Endothelial cell of umbilical vein (primary cell): ENCODE results near the gene BRWD1. TPM values are rescaled to one million over a fixed set of nuclear protein-coding genes. Genes with fewer than 3 reads are reported as not detected.

Experiments used
- BruUV-seq: library from RNA; stranded (reverse); fragments of 400-500 nt; replicated peaks from 2 replicates; lab custom pipeline; 2021; lab: Mats Ljungman, UMichigan
- CTCF ChIA-PET: fragments of 300-600, 350-600 bp; sonication (Branson Sonifier 250); formaldehyde crosslinking; loops from one replicate; lab custom pipeline; 2021; ENCODE audit warnings: antibody characterized with exemption, inconsistent platforms; lab: Charles Lee
- POLR2A ChIA-PET: fragments of 300-600, 350-600 bp; sonication (Branson Sonifier 250); formaldehyde crosslinking; loops from one replicate; lab custom pipeline; 2021; ENCODE audit warnings: antibody characterized with exemption, inconsistent platforms; lab: Charles Lee
- DNase-seq: peaks from one replicate; pipeline ENCODE4 v3.0.0-alpha.2; 2011; ENCODE audit warnings: low read depth, low spot score
- FAIRE-seq: peaks from 2 replicates; lab custom pipeline; 2011; peaks lifted over from hg19 to GRCh38; lab: Jason Lieb, UNC
- H2AFZ ChIP-seq: 2 replicates; pipeline ENCODE4 v1.6.0; 2012; ENCODE audit warnings: low read depth, low read length, control low read depth, inconsistent platforms
- H3K27ac ChIP-seq: 2 replicates; pipeline ENCODE4 v1.5.1; 2011; ENCODE audit warnings: low read depth, mild to moderate bottlenecking, control low read depth, low read length, moderate library complexity; ENCODE audit not compliant: insufficient read depth
- H3K27me3 ChIP-seq, 2 experiments: 2 replicates each; pipeline versions ENCODE4 v1.6.0 to v1.6.1; 2011; ENCODE audit warnings: low read length in 2 of 2, mixed read lengths in 1 of 2; ENCODE audit not compliant: control insufficient read depth in 2 of 2, insufficient read depth in 2 of 2
- H3K36me3 ChIP-seq, 2 experiments: 2 replicates in 1 of 2; 3 replicates in 1 of 2; pipeline ENCODE4 v1.5.1; 2011; ENCODE audit warnings: low read length in 2 of 2, mild to moderate bottlenecking in 1 of 2, moderate library complexity in 1 of 2; ENCODE audit not compliant: control insufficient read depth in 2 of 2, insufficient read depth in 2 of 2; ENCODE audit errors: extremely low read depth in 1 of 2
- H3K4me1 ChIP-seq: 3 replicates; pipeline ENCODE4 v1.5.1; 2011; ENCODE audit warnings: mild to moderate bottlenecking, low read length; ENCODE audit not compliant: control insufficient read depth, insufficient read depth; ENCODE audit errors: extremely low read depth
- H3K4me2 ChIP-seq: 2 replicates; pipeline ENCODE4 v1.6.1; 2011; ENCODE audit warnings: low read length, control low read depth, mixed read lengths; ENCODE audit not compliant: insufficient read depth
- H3K4me3 ChIP-seq, 3 experiments: fragments of 200-600 bp in 1 of 3; sonication (generic), shearing (Covaris generic) in 1 of 3; replicated peaks in 1 of 3; 2 replicates each; pipeline ENCODE4 v1.5.1; 2011 to 2016; ENCODE audit warnings: control low read depth in 3 of 3, low read length in 3 of 3, mild to moderate bottlenecking in 2 of 3, inconsistent platforms in 1 of 3, low read depth in 1 of 3, moderate library complexity in 1 of 3; ENCODE audit not compliant: insufficient read depth in 1 of 3
- H3K79me2 ChIP-seq: 2 replicates; pipeline ENCODE4 v1.6.0; 2012; ENCODE audit warnings: low read length, inconsistent platforms; ENCODE audit not compliant: control insufficient read depth, insufficient read depth
- H3K9ac ChIP-seq: replicated peaks from 2 replicates; pipeline ENCODE3; 2011; ENCODE audit warnings: low read length, control low read depth; ENCODE audit not compliant: insufficient read depth; ENCODE audit errors: extremely low read depth
- H3K9me1 ChIP-seq: replicated peaks from 3 replicates; pipeline ENCODE4 v1.6.0; 2011; ENCODE audit warnings: mild to moderate bottlenecking, low read length; ENCODE audit not compliant: control insufficient read depth, insufficient read depth; ENCODE audit errors: extremely low read depth
- H3K9me3 ChIP-seq: replicated peaks from 2 replicates; pipeline ENCODE4 v1.5.1; 2012; ENCODE audit warnings: low read length, inconsistent platforms; ENCODE audit not compliant: control insufficient read depth, insufficient read depth
- H4K20me1 ChIP-seq: replicated peaks from 2 replicates; pipeline ENCODE3; 2011; ENCODE audit warnings: mild to moderate bottlenecking, low read length; ENCODE audit not compliant: control insufficient read depth, insufficient read depth; ENCODE audit errors: extremely low read depth
- EZH2 ChIP-seq: IDR thresholded peaks from 2 replicates; pipeline ENCODE4 v1.6.1; 2012; ENCODE audit warnings: borderline replicate concordance, low read depth, mild to moderate bottlenecking, moderate library complexity, low read length, inconsistent platforms; ENCODE audit not compliant: severe bottlenecking
- FOS ChIP-seq: IDR thresholded peaks from 2 replicates; pipeline ENCODE4 v1.6.1; 2011; ENCODE audit warnings: mild to moderate bottlenecking, low read length, moderate library complexity, borderline replicate concordance; ENCODE audit not compliant: insufficient read depth
- GATA2 ChIP-seq: IDR thresholded peaks from 2 replicates; pipeline ENCODE4 v1.7.0; 2011; ENCODE audit warnings: low read depth, mild to moderate bottlenecking, moderate library complexity, mixed read lengths, low read length; ENCODE audit not compliant: insufficient read length, insufficient read depth
- JUN ChIP-seq: IDR thresholded peaks from 2 replicates; pipeline ENCODE4 v1.6.1; 2011; ENCODE audit warnings: borderline replicate concordance, low read depth; ENCODE audit not compliant: insufficient read length, insufficient read depth
- MYC ChIP-seq: IDR thresholded peaks from one replicate; pipeline ENCODE4 v1.6.1; 2011; ENCODE audit warnings: mild to moderate bottlenecking, low read depth, low read length
- POLR2A ChIP-seq: IDR thresholded peaks from 2 replicates; pipeline ENCODE4 v1.6.1; 2012; ENCODE audit warnings: low read depth, mild to moderate bottlenecking, control low read depth, low read length
- POLR2AphosphoS5 ChIP-seq: IDR thresholded peaks from 2 replicates; pipeline ENCODE4 v1.6.1; 2012; ENCODE audit warnings: low read depth, mild to moderate bottlenecking, control low read depth, low read length, moderate library complexity; ENCODE audit not compliant: insufficient read depth
- dilution Hi-C: fragments of 300-500 bp; cut with MboI; formaldehyde crosslinking; loops from one replicate; pipeline ENCODE4 v1.15.0; 2019; ENCODE audit warnings: low sequenced_read_pairs; ENCODE audit not compliant: extremely low pct_ligation_motif_present
- intact Hi-C: fragments of 100-400 bp; cut with micrococcal nuclease; formaldehyde crosslinking; loops from one replicate; pipeline ENCODE4 v1.10.0; 2022
- polyA plus RNA-seq, 4 experiments: library from polyadenylated mRNA; depleted of rRNA in 3 of 4; stranded (reverse) in 3 of 4; unstranded in 1 of 4; fragments of >200 nt; gene quantifications; 2 replicates each; pipeline versions ENCODE4 v1.2.1 to v1.2.3, GENCODE V29; 2011 to 2012; ENCODE audit warnings: missing spikeins in 1 of 4
- total RNA-seq: library from RNA; stranded (reverse); gene quantifications from 2 replicates; pipeline ENCODE4 v1.2.3, GENCODE V29; 2021
- TF ChIP-seq, protein P1 (sequence below), 2 donors: IDR thresholded peaks; 1 replicate in 1 of 2; 2 replicates in 1 of 2; pipeline ENCODE4 v1.5.1; 2011; ENCODE audit warnings: low read length in 2 of 2, mild to moderate bottlenecking in 2 of 2, moderate library complexity in 2 of 2, control low read depth in 1 of 2, inconsistent platforms in 1 of 2, low read depth in 1 of 2; ENCODE audit not compliant: insufficient read depth in 1 of 2; ENCODE audit errors: extremely low read depth in 1 of 2

BRWD1 gene
- total and polyA plus RNA-seq, 2 donors (not counting 3 experiments of a cell fraction or from before 2014, with no cell fraction given): 6.1 to 33.2 TPM

DNA sequence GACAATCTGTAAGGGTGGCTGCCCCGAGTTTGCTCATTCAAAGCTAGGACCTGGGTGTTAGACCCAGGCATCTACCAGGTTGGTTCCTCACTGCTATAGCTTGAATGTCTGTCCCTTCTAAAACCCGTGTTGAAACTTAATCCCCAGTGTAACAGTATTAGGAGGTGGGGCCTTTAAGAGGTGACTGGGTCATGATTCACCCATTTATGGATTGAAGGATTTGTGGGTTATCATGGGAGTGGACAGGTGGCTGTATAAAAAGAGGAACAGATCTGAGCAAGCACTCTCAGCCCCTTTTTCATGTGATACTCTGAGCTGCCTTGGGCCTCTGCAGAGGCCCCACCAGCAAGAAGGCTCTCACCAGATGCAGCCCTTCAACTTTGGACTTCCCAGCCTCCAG is 159.6 kb downstream of the BRWD1 start:
- no peaks in the 10 kb centered on the region for H3K9me1 ChIP-seq
- no peaks in the 10 kb centered on the region for H3K36me3 ChIP-seq
- intact Hi-C loops: no loop called here
- H4K20me1 ChIP-seq: no peaks in the 10 kb centered on the region
- dilution Hi-C loops: loop anchor here (25.0 kb wide), 1 partner anchor 417 kb away; no protein-coding TSS in a partner anchor
- no peak overlapping the region for H3K4me3 ChIP-seq
- H3K9ac ChIP-seq: no peak overlapping the region
- no peaks in the 10 kb centered on the region for H3K79me2 ChIP-seq
- no TSS peak for BruUV-seq
- no peak for DNase-seq
- H3K27me3 ChIP-seq: peaks cover 0 to 2% of the 10 kb centered on the region in 2 experiments
- CTCF ChIA-PET: interaction anchor here (0.8 to 1.4 kb wide), 6 partner anchors 10 to 654 kb away, joined by 3 to 7 read pairs (median 5); no protein-coding TSS in a partner anchor
- no peaks in the 10 kb centered on the region for H3K9me3 ChIP-seq
- FAIRE-seq: no peak
- no peak overlapping the region for H3K4me2 ChIP-seq
- no peaks in the 10 kb centered on the region for H3K4me1 ChIP-seq
- POLR2A ChIA-PET: interaction anchor here (0.7 kb wide), 1 partner anchor 542 kb away, joined by 4 read pairs; no protein-coding TSS in a partner anchor
- H3K27ac ChIP-seq: no peak overlapping the region
- H2AFZ ChIP-seq: no peak overlapping the region
- TF ChIP-seq EZH2 (no peak), FOS (no peak), GATA2 (no peak), MYC (no peak), JUN (no peak), POLR2A (no peak), POLR2AphosphoS5 (no peak)
- TF ChIP-seq, protein P1, sequence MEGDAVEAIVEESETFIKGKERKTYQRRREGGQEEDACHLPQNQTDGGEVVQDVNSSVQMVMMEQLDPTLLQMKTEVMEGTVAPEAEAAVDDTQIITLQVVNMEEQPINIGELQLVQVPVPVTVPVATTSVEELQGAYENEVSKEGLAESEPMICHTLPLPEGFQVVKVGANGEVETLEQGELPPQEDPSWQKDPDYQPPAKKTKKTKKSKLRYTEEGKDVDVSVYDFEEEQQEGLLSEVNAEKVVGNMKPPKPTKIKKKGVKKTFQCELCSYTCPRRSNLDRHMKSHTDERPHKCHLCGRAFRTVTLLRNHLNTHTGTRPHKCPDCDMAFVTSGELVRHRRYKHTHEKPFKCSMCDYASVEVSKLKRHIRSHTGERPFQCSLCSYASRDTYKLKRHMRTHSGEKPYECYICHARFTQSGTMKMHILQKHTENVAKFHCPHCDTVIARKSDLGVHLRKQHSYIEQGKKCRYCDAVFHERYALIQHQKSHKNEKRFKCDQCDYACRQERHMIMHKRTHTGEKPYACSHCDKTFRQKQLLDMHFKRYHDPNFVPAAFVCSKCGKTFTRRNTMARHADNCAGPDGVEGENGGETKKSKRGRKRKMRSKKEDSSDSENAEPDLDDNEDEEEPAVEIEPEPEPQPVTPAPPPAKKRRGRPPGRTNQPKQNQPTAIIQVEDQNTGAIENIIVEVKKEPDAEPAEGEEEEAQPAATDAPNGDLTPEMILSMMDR (IDR thresholded peaks at IDR 0.05; ENCODE audit: extremely low read depth in 1 of 2, insufficient read depth in 1 of 2, low read depth in 1 of 2, low read length in 2 of 2): no peak
